PFSK-1 (cell line): ENCODE results near the gene YTHDF1.

Experiments
- FOXP2 ChIP-seq: optimal IDR thresholded peaks from 2 replicates; pipeline ENCODE3; 2011; ENCODE audit warnings: borderline replicate concordance, control low read depth, inconsistent platforms; ENCODE audit not compliant: insufficient read depth; ENCODE audit errors: extremely low read length, extremely low read depth
- POLR2AphosphoS5 ChIP-seq: IDR thresholded peaks from 2 replicates; pipeline ENCODE4 v1.6.1; 2012; ENCODE audit warnings: low read depth, mild to moderate bottlenecking, control low read depth, low read length, moderate library complexity
- REST ChIP-seq, 2 experiments: IDR thresholded peaks; 2 replicates each; pipeline versions ENCODE4 v1.6.1 to v1.8.0; 2011 to 2012; ENCODE audit warnings: low read depth in 2 of 2, low read length in 2 of 2, control low read depth in 1 of 2, inconsistent platforms in 1 of 2, mild to moderate bottlenecking in 1 of 2, moderate library complexity in 1 of 2; ENCODE audit not compliant: insufficient read depth in 1 of 2
- SIN3A ChIP-seq: IDR thresholded peaks from 2 replicates; pipeline ENCODE4 v1.6.1; 2012; ENCODE audit warnings: mild to moderate bottlenecking, low read length, moderate library complexity, borderline replicate concordance; ENCODE audit not compliant: insufficient read depth
- TAF1 ChIP-seq: IDR thresholded peaks from 2 replicates; pipeline ENCODE4 v1.6.1; 2012; ENCODE audit warnings: low read length, control low read depth, borderline replicate concordance; ENCODE audit not compliant: insufficient read depth

- TF ChIP-seq TAF1 (no peak), REST (IDR thresholded peaks at IDR 0.05; ENCODE audit: insufficient read depth in 1 of 2, low read depth in 2 of 2, low read length in 2 of 2) (no peak), SIN3A (no peak), POLR2AphosphoS5 (no peak), FOXP2 (no peak)
These were observed 4.9 kb upstream of the YTHDF1 start for GRCh38 chr20:63220696-63221399.
